ENCODE results near the gene FADS3. TPM values are rescaled to one million over a fixed set of nuclear protein-coding genes. Genes with fewer than 3 reads are reported as not detected.
A peak's percentile ranks its signal among the peaks of the same experiment; 100 is the strongest.

Gene FADS3
- total and polyA plus RNA-seq, 9 of the 15 experiments (the other 6 are each of a cell fraction or from before 2014, with no cell fraction given) = 0.97 to 148 (median 92.7) TPM

- TF ChIP-seq ZBTB40 (IDR thresholded peaks at IDR 0.05) (peak; percentile 44; the same call in 1 of the 2 replicates), ZBTB40 (CRISPR knock-in tag; IDR thresholded peaks at IDR 0.05) (no peak), ZNF175 (CRISPR knock-in tag; IDR thresholded peaks at IDR 0.05; ENCODE audit: low read depth) (peak; percentile 40; the same call in 1 of the 2 replicates), TEAD2 (tag; IDR thresholded peaks at IDR 0.05) (no peak), CCNT2 (IDR thresholded peaks at IDR 0.05; ENCODE audit: borderline replicate concordance, extremely low read depth, insufficient read length, low read depth, low read length) (peak; percentile 81), MNT (conservative IDR thresholded peaks at IDR 0.05) (peak in 1 of 2 experiments; percentile 77; a peak in 2 of 4 replicates), MAFG (tag; conservative IDR thresholded peaks at IDR 0.05) (no peak), GTF2E2 (tag; IDR thresholded peaks at IDR 0.05) (no peak)
These were observed 26.2 kb upstream of the FADS3 start, which contains the start of gene RAB3IL1 (continued) for GRCh38 chr11:61917334-61918109.

Measured in K562 (cell line).